Measurements from ENCODE around the gene CTSS. TPM values are rescaled to one million over a fixed set of nuclear protein-coding genes. Genes with fewer than 3 reads are reported as not detected.

The CTSS gene
- total RNA-seq, 1 donor from 2014 or later = 100 TPM

GRCh38 chr1:150706091-150706490 is 59.5 kb downstream of the CTSS start:
- intact Hi-C loops (cut with micrococcal nuclease) = no loop called here

- intact Hi-C loops (cut with micrococcal nuclease) = no loop called here
Measured at GRCh38 chr1:150703427-150703826, 62.2 kb downstream of the CTSS start.

- intact Hi-C loops (cut with micrococcal nuclease) = loop anchor here (1.0 to 5.0 kb wide), 14 partner anchors 68 to 560 kb away; partner anchors contain the start of genes ARNT, CDC42SE1, CTSS and ENSA
Measured at GRCh38 chr1:150696995-150697927, 68.3 kb downstream of the CTSS start, which contains the start of gene GOLPH3L. GOLPH3L (minus strand) TSS chr1:150697154; CDS start chr1:150694838, 2,316 bp downstream.

GRCh38 chr1:150696590-150696989 is 69.0 kb downstream of the CTSS start:
- intact Hi-C loops (cut with micrococcal nuclease) = loop anchor here (2.0 to 5.0 kb wide), 5 partner anchors 84 to 561 kb away; partner anchors contain the start of genes CDC42SE1, PRUNE1 and RPRD2

- intact Hi-C loops (cut with micrococcal nuclease) = loop anchor here (2.0 to 5.0 kb wide), 5 partner anchors 84 to 561 kb away; partner anchors contain the start of genes CDC42SE1, PRUNE1 and RPRD2
Measured at GRCh38 chr1:150696162-150696561, 69.4 kb downstream of the CTSS start.

- intact Hi-C loops (cut with micrococcal nuclease) = loop anchor here (5.0 kb wide), 4 partner anchors 83 to 562 kb away; partner anchors contain the start of genes CDC42SE1 and RPRD2
Measured at GRCh38 chr1:150695561-150695960, 70.0 kb downstream of the CTSS start.

- intact Hi-C loops (cut with micrococcal nuclease) = no loop called here
Measured at GRCh38 chr1:150692720-150693119, 72.9 kb downstream of the CTSS start.

- intact Hi-C loops (cut with micrococcal nuclease) = no loop called here
Measured at GRCh38 chr1:150688763-150689162, 76.8 kb downstream of the CTSS start.

- intact Hi-C loops (cut with micrococcal nuclease) = no loop called here
Measured at GRCh38 chr1:150686275-150686674, 79.3 kb downstream of the CTSS start.

- intact Hi-C loops (cut with micrococcal nuclease) = no loop called here
Measured at GRCh38 chr1:150683914-150684313, 81.7 kb downstream of the CTSS start.

Other genes with a start within 250 kb of the CTSS start
- gene ADAMTSL4, start 216.4 kb downstream of the CTSS start, total RNA-seq = 0.95 and 1.1 TPM in 2 replicates
- 433 and 435 TPM in 2 replicates for gene MCL1, start 186.2 kb downstream of the CTSS start, total RNA-seq
- 205 and 206 TPM in 2 replicates for gene ENSA, start 136.2 kb downstream of the CTSS start, total RNA-seq
- 19.3 and 24.7 TPM in 2 replicates for gene GOLPH3L, start 68.6 kb downstream of the CTSS start, total RNA-seq
- 0.51 TPM in 1 of 2 replicates, not detected in the other for gene HORMAD1, start 44.9 kb downstream of the CTSS start, total RNA-seq
- gene CTSK, start 42.5 kb upstream of the CTSS start, total RNA-seq = 3.8 and 4.2 TPM in 2 replicates
- gene ARNT, start 110.8 kb upstream of the CTSS start, total RNA-seq = 33.6 and 34.3 TPM in 2 replicates
- gene CTXND2, start 121.4 kb upstream of the CTSS start, total RNA-seq = not detected in 2 replicates
- 52.4 and 65.0 TPM in 2 replicates for gene SETDB1, start 160.6 kb upstream of the CTSS start, total RNA-seq
- 175 and 180 TPM in 2 replicates for gene CERS2, start 209.1 kb upstream of the CTSS start, total RNA-seq
- gene ANXA9, start 216.5 kb upstream of the CTSS start, total RNA-seq = not detected in 2 replicates
- gene MINDY1, start 241.1 kb upstream of the CTSS start, total RNA-seq = 27.0 and 27.4 TPM in 2 replicates
- gene PRUNE1, start 242.7 kb upstream of the CTSS start, total RNA-seq = 17.5 and 17.7 TPM in 2 replicates

Data from T-helper 1 cell treated with Interleukin-12 subunit alpha and Interleukin-12 subunit beta and Interleukin-4 antibody, amounts not matched to agents 30 ng/mL and 1 ng/mL, for 36 hours (primary cell).